ENCODE results near the gene SULT2A1.

The SULT2A1 gene

GRCh38 chr19:47848425-47848822, 37.7 kb downstream of the SULT2A1 start:
- H3K79me2 ChIP-seq (ENCODE audit: insufficient read depth, low read length) = no peaks in the 10 kb centered on the region
- no peak overlapping the region for H3K4me3 ChIP-seq (ENCODE audit: insufficient read depth, low read length, poor library complexity, severe bottlenecking)

GRCh38 chr19:47842941-47843340, 43.2 kb downstream of the SULT2A1 start:
- TF ChIP-seq CTCF (IDR thresholded peaks at IDR 0.05; ENCODE audit: insufficient read depth, low read length, poor library complexity, severe bottlenecking) = no peak
- TF ChIP-seq EZH2phosphoT487 (conservative IDR thresholded peaks at IDR 0.05; ENCODE audit: low read length) = no peak
- Histone ChIP-seq H3K79me2 (ENCODE audit: insufficient read depth, low read length) (no peaks in the 10 kb centered on the region), H3K27me3 (ENCODE audit: low read length) (no peaks in the 10 kb centered on the region), H4K20me1 (ENCODE audit: low read depth, low read length) (no peaks in the 10 kb centered on the region), H3K4me2 (ENCODE audit: low read depth, low read length, poor library complexity, severe bottlenecking) (no peak overlapping the region), H3K27ac (ENCODE audit: low read depth, low read length) (no peak overlapping the region), H3F3A (ENCODE audit: insufficient read depth) (no peaks in the 10 kb centered on the region), H3K9me3 (ENCODE audit: insufficient read depth, low read length) (no peaks in the 10 kb centered on the region), H2AFZ (ENCODE audit: low read depth, low read length, severe bottlenecking) (no peak overlapping the region), H3K9ac (ENCODE audit: low read length) (no peak overlapping the region), H3K9me2 (replicated peaks; ENCODE audit: insufficient read depth, low read length) (no peaks in the 10 kb centered on the region), H3K4me3 (ENCODE audit: insufficient read depth, low read length, poor library complexity, severe bottlenecking) (no peak overlapping the region), H3K36me3 (ENCODE audit: low read length) (no peaks in the 10 kb centered on the region)

More at GRCh38 chr19:47848425-47848822, 37.7 kb downstream of the SULT2A1 start:
- TF ChIP-seq CTCF (IDR thresholded peaks at IDR 0.05; ENCODE audit: insufficient read depth, low read length, poor library complexity, severe bottlenecking) = no peak
- Histone ChIP-seq H3K9ac (ENCODE audit: low read length) (no peak overlapping the region), H3K4me2 (ENCODE audit: low read depth, low read length, poor library complexity, severe bottlenecking) (no peak overlapping the region), H4K20me1 (ENCODE audit: low read depth, low read length) (no peaks in the 10 kb centered on the region), H3K27ac (ENCODE audit: low read depth, low read length) (no peak overlapping the region), H3K9me3 (ENCODE audit: insufficient read depth, low read length) (no peaks in the 10 kb centered on the region), H3K27me3 (ENCODE audit: low read length) (no peaks in the 10 kb centered on the region), H3F3A (ENCODE audit: insufficient read depth) (no peaks in the 10 kb centered on the region), H3K9me2 (replicated peaks; ENCODE audit: insufficient read depth, low read length) (no peaks in the 10 kb centered on the region), H2AFZ (ENCODE audit: low read depth, low read length, severe bottlenecking) (no peak overlapping the region), H3K36me3 (ENCODE audit: low read length) (no peaks in the 10 kb centered on the region)

GRCh38 chr19:47839913-47840312, 46.2 kb downstream of the SULT2A1 start:
- Histone ChIP-seq H4K20me1 (ENCODE audit: low read depth, low read length) (no peaks in the 10 kb centered on the region), H3K9ac (ENCODE audit: low read length) (no peak overlapping the region), H3K36me3 (ENCODE audit: low read length) (no peaks in the 10 kb centered on the region), H3K9me3 (ENCODE audit: insufficient read depth, low read length) (no peaks in the 10 kb centered on the region), H3K4me3 (ENCODE audit: insufficient read depth, low read length, poor library complexity, severe bottlenecking) (no peak overlapping the region), H3K27me3 (ENCODE audit: low read length) (no peaks in the 10 kb centered on the region), H3K4me2 (ENCODE audit: low read depth, low read length, poor library complexity, severe bottlenecking) (no peak overlapping the region), H3K27ac (ENCODE audit: low read depth, low read length) (no peak overlapping the region), H3F3A (ENCODE audit: insufficient read depth) (no peaks in the 10 kb centered on the region), H2AFZ (ENCODE audit: low read depth, low read length, severe bottlenecking) (no peak overlapping the region), H3K9me2 (replicated peaks; ENCODE audit: insufficient read depth, low read length) (no peaks in the 10 kb centered on the region), H3K79me2 (ENCODE audit: insufficient read depth, low read length) (no peaks in the 10 kb centered on the region)
- TF ChIP-seq CTCF (IDR thresholded peaks at IDR 0.05; ENCODE audit: insufficient read depth, low read length, poor library complexity, severe bottlenecking) (no peak), EZH2phosphoT487 (conservative IDR thresholded peaks at IDR 0.05; ENCODE audit: low read length) (no peak)

GRCh38 chr19:47839411-47839810, 46.7 kb downstream of the SULT2A1 start:
- Histone ChIP-seq H3K27me3 (ENCODE audit: low read length) (no peaks in the 10 kb centered on the region), H2AFZ (ENCODE audit: low read depth, low read length, severe bottlenecking) (no peak overlapping the region), H3K9me2 (replicated peaks; ENCODE audit: insufficient read depth, low read length) (no peaks in the 10 kb centered on the region), H3F3A (ENCODE audit: insufficient read depth) (no peaks in the 10 kb centered on the region), H4K20me1 (ENCODE audit: low read depth, low read length) (no peaks in the 10 kb centered on the region), H3K27ac (ENCODE audit: low read depth, low read length) (no peak overlapping the region), H3K79me2 (ENCODE audit: insufficient read depth, low read length) (no peaks in the 10 kb centered on the region), H3K9me3 (ENCODE audit: insufficient read depth, low read length) (no peaks in the 10 kb centered on the region), H3K36me3 (ENCODE audit: low read length) (no peaks in the 10 kb centered on the region), H3K4me3 (ENCODE audit: insufficient read depth, low read length, poor library complexity, severe bottlenecking) (no peak overlapping the region), H3K9ac (ENCODE audit: low read length) (no peak overlapping the region), H3K4me2 (ENCODE audit: low read depth, low read length, poor library complexity, severe bottlenecking) (no peak overlapping the region)
- TF ChIP-seq EZH2phosphoT487 (conservative IDR thresholded peaks at IDR 0.05; ENCODE audit: low read length) (no peak), CTCF (IDR thresholded peaks at IDR 0.05; ENCODE audit: insufficient read depth, low read length, poor library complexity, severe bottlenecking) (no peak)

Measured in SU-DHL-6 (cell line).